Retinal pigment epithelial cell (primary cell): ENCODE measurements around the gene ITPKB.
A peak's percentile ranks its signal among the peaks of the same experiment; 100 is the strongest.
"Not testable (repeated sequence)": the region's sequence is repeated elsewhere in the genome, so short reads cannot be mapped to it uniquely, and the experiment has no call there.

Experiments used
- DNase-seq: peaks from one replicate; pipeline ENCODE4 v3.0.0-alpha.2; 2010; ENCODE audit warnings: low read depth
- H3K4me3 ChIP-seq: 2 replicates; pipeline ENCODE4 v1.5.1; 2011; ENCODE audit warnings: mild to moderate bottlenecking, low read length, control low read depth, moderate library complexity
- TF ChIP-seq, protein P1 (sequence below): conservative IDR thresholded peaks from 2 replicates; pipeline ENCODE4 v1.5.1; 2011; ENCODE audit warnings: low read depth, low read length, control low read depth, inconsistent platforms

ITPKB gene

DNA sequence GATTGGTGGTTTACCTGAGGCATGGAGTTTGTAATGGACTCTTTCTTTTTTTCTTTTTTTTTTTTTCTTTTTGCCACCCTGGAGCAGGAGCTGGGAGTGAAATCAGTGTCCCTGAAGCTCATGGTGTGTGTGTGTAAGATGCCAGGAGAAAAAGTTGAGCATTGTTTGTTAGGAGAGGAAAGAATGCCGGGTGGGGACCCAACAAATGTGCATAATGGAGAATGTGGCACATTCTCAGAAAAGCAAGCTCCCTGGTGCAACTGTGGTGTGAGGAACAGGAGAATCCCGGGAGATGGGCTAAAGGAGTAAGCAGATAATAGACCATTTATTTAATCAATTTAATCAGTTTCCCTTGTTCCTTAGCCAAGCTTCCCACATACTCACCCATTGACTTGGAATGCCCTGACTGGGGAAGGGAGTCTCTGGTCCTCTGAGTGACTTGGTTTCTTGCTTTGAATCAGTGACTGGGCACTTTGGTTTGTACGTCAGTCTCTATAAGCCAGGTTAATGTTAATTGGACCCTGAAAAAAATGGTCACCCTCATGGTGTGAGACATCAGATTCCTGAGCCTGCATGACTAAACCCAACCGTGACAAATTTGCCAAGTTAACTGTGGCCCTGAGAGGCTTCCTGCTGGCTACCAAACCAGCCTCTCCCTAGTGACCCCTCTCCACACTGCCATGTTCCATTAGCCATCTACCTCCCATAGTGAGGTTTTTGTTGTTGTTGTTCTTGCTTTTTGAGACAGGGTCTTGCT is 43.9 kb upstream of the ITPKB start:
- no peak overlapping the region for H3K4me3 ChIP-seq
- no peak for DNase-seq
- TF ChIP-seq, protein P1, sequence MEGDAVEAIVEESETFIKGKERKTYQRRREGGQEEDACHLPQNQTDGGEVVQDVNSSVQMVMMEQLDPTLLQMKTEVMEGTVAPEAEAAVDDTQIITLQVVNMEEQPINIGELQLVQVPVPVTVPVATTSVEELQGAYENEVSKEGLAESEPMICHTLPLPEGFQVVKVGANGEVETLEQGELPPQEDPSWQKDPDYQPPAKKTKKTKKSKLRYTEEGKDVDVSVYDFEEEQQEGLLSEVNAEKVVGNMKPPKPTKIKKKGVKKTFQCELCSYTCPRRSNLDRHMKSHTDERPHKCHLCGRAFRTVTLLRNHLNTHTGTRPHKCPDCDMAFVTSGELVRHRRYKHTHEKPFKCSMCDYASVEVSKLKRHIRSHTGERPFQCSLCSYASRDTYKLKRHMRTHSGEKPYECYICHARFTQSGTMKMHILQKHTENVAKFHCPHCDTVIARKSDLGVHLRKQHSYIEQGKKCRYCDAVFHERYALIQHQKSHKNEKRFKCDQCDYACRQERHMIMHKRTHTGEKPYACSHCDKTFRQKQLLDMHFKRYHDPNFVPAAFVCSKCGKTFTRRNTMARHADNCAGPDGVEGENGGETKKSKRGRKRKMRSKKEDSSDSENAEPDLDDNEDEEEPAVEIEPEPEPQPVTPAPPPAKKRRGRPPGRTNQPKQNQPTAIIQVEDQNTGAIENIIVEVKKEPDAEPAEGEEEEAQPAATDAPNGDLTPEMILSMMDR: no peak

DNA sequence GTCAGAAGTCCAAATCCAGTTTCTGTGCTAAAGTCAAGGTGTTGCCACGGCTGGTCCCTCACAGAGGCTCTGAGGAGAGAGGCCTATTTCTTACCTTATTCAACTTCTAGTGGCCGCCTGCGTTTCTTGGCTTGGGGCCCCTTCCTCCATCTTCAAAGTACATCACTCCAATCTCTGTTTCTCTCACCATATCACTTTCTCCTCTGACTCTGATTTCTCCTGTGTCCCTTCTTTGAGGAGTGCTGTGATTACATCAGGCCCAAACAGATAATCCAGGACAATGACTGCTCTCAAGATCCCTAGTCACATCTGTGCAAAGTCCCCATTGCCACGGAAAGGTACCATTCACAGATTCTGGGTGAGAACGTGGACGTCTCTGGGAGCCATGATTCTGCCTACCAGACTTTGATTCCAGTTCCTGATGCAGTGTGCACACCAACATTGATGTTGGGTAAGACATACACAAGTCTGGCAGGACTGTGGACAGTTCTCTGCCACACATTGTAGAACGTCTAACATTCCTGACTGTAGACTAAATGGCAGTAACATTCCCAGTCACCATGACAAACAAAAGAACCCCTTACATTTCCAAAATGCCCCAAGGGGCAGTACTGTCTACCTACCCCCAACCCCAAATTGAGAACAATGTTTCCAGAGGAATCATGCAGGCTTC is 43.0 kb upstream of the ITPKB start:
- TF ChIP-seq, protein P1: no peak
- no peak overlapping the region for H3K4me3 ChIP-seq
- DNase-seq: no peak

DNA sequence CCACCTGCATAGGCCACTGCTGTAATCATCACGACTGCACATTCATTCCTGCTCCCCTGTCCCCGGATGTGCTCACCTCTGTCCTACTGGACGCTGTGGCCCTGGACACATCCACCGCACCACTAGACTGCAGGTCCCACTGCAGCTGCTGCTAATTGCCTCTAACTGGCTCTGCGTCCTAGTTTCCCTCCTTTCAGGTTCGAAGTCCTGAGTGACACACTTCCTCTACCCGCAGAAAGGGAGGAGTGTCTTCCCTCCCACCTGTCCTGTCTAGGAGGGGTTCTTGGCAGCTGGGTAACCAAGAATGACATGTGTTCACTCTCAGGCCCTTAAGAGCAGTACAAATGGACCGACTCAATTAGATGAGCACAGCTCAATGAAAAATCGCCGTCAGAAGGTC is 40.5 kb upstream of the ITPKB start:
- DNase-seq: no peak
- TF ChIP-seq, protein P1: no peak
- H3K4me3 ChIP-seq: no peak overlapping the region

DNA sequence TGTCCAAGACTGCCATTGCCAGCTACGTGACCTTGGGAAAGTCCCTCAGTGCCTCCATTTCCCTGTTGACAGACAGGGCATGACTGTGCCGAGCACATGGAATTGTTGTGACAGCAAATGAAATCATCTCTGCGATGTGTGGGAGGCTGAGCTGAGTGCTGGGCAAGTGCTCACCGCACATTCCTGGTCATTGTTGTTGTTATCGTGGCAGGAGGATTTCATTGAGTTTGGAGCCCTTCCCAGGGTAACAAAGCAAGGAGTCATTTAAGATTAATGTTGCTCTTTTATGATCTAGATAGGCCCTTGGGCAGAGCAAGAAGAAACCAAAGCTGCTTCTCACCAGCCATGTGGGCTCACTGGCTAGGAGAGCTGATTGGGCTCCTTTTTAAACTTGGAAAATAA is 39.6 kb upstream of the ITPKB start:
- no peak overlapping the region for H3K4me3 ChIP-seq
- peak; percentile 27 for DNase-seq
- TF ChIP-seq, protein P1: no peak

DNA sequence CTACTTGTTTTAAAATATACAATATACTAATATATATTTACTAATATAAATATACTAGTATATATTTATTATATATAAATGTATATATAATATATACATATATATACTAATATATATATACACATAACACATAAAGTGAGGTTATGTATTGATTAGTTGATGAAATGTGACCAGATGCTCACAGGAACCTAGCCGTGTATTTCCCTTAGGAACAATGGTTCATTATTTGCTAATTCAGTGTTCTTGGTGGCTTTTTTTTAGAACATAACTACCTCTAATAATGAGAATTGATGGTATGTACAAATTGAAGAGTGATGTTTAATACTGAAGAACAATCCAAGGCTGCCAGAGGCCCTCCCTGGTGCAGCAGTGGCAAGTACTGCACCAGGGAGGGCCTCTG is 37.9 kb upstream of the ITPKB start:
- no peak for DNase-seq
- H3K4me3 ChIP-seq: no peak overlapping the region
- TF ChIP-seq, protein P1: no peak

DNA sequence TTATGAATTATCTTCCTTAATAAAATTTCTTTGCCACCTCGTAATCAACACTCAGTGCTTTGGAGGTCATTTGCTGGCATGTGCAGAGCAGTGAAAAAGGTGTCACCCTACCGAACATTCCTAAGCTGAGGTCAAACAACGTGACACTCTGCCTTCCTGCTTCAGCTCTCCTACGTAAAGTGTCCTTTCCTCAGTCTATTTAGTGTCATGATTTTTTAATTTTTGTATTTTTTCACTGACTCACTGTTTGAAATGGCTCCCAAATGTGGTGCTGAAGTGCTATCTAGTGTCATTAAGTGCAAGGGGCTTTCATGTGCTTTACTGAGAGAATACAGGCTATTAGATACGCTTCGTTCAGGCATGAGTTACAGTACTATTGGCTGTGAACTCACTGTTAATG is 37.0 kb upstream of the ITPKB start:
- DNase-seq: no peak
- no peak overlapping the region for H3K4me3 ChIP-seq
- TF ChIP-seq, protein P1: no peak

DNA sequence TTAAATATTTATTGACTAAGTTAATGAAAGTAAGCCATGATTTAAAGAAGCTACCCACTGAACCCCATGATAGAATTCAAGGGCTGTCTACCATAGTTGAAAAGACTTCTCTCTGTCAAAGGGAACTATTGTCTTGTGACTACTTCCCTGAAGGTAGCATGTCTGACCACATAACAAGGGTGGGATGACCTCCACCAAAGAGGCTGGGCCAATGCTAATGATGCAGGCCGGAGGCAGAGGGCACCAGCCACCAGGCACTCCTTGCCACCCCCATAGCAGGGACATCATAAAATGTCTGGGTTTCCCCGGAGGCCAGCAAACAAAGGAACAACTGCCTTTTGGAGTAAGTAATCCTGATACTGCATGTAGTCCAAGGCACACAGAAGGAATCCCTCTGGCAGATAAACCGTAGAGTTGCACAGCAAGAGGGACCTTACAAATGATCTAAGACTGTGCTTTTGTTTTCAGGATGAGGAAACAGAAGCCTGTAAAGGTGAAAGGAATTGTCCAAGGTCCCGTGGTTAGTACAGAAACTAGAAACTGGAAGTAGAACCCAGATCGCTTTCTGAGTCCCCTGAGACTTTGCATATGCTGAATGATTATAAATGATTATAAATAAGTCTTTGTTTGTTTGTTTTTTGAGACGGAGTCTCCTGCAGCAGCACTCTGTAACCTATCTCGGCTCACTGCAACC is 33.5 kb upstream of the ITPKB start:
- no peak for DNase-seq
- TF ChIP-seq, protein P1: no peak
- no peak overlapping the region for H3K4me3 ChIP-seq

DNA sequence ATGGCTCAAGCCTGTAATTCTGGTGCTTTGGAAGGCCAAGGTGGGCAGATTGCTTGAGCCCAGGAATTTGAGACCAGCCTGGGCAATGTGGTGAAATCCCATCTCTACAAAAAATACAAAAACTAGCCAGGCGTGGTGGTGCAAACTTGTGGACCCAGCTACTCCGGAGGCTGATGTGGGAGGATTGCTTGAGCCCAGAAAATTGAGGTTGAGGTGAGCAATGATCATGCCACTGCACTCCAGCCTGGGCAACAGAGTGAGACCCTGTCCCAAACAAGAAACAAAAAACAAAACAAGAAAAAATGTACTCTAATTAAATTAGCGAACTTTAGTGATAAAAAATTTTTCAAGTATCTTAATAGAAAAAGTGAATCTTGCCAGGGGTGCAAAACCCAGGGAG is 28.1 kb upstream of the ITPKB start:
- DNase-seq, H3K4me3 ChIP-seq: not testable (repeated sequence)
